GM18505 (cell line): Measurements from ENCODE around the gene ATP6V0C.
"Not testable (repeated sequence)": the region's sequence is repeated elsewhere in the genome, so short reads cannot be mapped to it uniquely, and the experiment has no call there.

Experiments
- ATAC-seq: cut with Tn5 transposase; IDR thresholded peaks from one replicate; pipeline ENCODE4 v1.9.1; 2021; ENCODE audit not compliant: unreplicated experiment
- POLR2A ChIP-seq: IDR thresholded peaks from 4 replicates; pipeline ENCODE4 v1.6.1; 2011; ENCODE audit warnings: borderline replicate concordance; ENCODE audit not compliant: insufficient read depth, insufficient read length; ENCODE audit errors: extremely low read depth

ATP6V0C gene

GRCh38 chr16:2471653-2472487 is 41.9 kb upstream of the ATP6V0C start:
- TF ChIP-seq POLR2A = no peak
- no peak for ATAC-seq

GRCh38 chr16:2472488-2472864 is 41.3 kb upstream of the ATP6V0C start:
- no peak for ATAC-seq
- TF ChIP-seq POLR2A = no peak

- no peak for TF ChIP-seq POLR2A
- no peak for ATAC-seq
Measured at GRCh38 chr16:2472885-2473445, 40.8 kb upstream of the ATP6V0C start.

- TF ChIP-seq POLR2A = no peak
- ATAC-seq = no peak
Measured at GRCh38 chr16:2473446-2473926, 40.3 kb upstream of the ATP6V0C start.

GRCh38 chr16:2473999-2474876 is 39.5 kb upstream of the ATP6V0C start:
- peak; percentile 34 for TF ChIP-seq POLR2A
- no peak for ATAC-seq

- TF ChIP-seq POLR2A = peak; percentile 80
- peak; percentile 47 for ATAC-seq
Measured at GRCh38 chr16:2474877-2475412, 38.8 kb upstream of the ATP6V0C start, which contains the start of gene TBC1D24. Gene TBC1D24, plus strand, starts transcription at chr16:2475127. Its CDS starts 21,022 bp downstream, at chr16:2496149.

GRCh38 chr16:2475413-2476344 is 38.1 kb upstream of the ATP6V0C start:
- peak; percentile 5 for ATAC-seq
- TF ChIP-seq POLR2A = no peak

GRCh38 chr16:2476345-2476720 is 37.4 kb upstream of the ATP6V0C start:
- no peak for TF ChIP-seq POLR2A
- no peak for ATAC-seq

- ATAC-seq = no peak
- no peak for TF ChIP-seq POLR2A
Measured at GRCh38 chr16:2476741-2477140, 37.0 kb upstream of the ATP6V0C start.

- no peak for ATAC-seq
- no peak for TF ChIP-seq POLR2A
Measured at GRCh38 chr16:2477327-2477726, 36.4 kb upstream of the ATP6V0C start.

GRCh38 chr16:2478279-2478678 is 35.5 kb upstream of the ATP6V0C start:
- TF ChIP-seq POLR2A = no peak
- ATAC-seq = no peak

- not testable (repeated sequence) for ATAC-seq
Measured at GRCh38 chr16:2479996-2480395, 33.8 kb upstream of the ATP6V0C start.

GRCh38 chr16:2480948-2481347 is 32.8 kb upstream of the ATP6V0C start:
- no peak for TF ChIP-seq POLR2A
- ATAC-seq = no peak

- TF ChIP-seq POLR2A = no peak
- ATAC-seq = no peak
Measured at GRCh38 chr16:2481676-2482075, 32.1 kb upstream of the ATP6V0C start.
